T-helper 1 cell treated with Interleukin-12 subunit alpha and Interleukin-12 subunit beta and Interleukin-4 antibody, amounts not matched to agents 30 ng/mL and 1 ng/mL, for 36 hours (primary cell): Measurements from ENCODE around the gene ERICH4. TPM values are rescaled to one million over a fixed set of nuclear protein-coding genes. Genes with fewer than 3 reads are reported as not detected.

Experiments
- intact Hi-C: fragments of 100-400 bp; cut with micrococcal nuclease; formaldehyde crosslinking; loops from one replicate; pipeline ENCODE4 v1.15.1; 2024
- total RNA-seq: library from RNA; stranded (reverse); gene quantifications from 2 replicates; pipeline ENCODE4 v1.2.3, GENCODE V29; 2022

Gene ERICH4
- total RNA-seq, 1 donor from 2014 or later: not detected

DNA sequence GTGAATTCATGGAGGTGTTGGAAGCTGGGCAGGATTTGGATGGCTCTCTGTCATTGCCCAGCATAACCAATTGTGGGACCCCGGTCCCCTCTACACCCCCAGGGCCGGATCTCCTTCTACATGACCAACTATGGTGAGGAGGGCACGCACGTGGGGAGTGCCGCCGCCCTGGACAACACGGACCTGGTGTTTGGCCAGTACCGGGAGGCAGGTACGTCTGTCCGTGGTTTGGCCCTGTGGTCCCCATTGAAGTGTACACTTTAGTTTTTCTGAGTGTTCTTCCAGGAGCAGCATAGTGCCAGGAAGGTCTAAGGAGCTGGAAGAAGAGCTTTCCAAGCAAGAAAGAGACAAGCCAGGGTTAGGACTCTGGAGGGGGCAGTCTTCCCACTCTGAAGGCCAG is 29.0 kb upstream of the ERICH4 start:
- intact Hi-C loops: no loop called here

- intact Hi-C loops: no loop called here
Measured at GRCh38 chr19:41414461-41414860, 28.5 kb upstream of the ERICH4 start.

GRCh38 chr19:41415154-41415571 is 27.8 kb upstream of the ERICH4 start:
- intact Hi-C loops: no loop called here

DNA sequence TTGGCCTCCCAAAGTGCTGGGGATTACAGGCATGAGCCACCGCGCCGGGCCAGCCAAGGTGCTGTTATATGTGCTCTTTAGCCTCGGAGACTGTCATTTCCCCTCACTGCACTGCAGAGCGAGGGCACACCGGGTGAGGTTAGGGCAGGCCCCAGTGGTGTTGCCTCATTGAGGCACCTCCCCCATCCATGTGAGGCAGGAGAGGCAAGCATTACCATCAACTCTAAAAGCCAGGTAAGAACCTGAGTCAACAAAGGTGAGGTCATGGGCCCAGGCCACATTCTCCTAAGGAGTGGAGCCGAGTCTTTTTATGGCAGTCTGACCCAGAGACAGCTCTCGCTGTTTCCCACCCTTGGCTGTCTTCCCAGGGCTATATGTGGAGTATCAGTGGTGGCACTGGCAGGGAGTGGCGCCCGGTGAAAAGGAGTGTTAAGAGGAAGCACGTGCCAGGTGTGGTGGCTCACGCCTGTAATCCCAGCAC is 26.7 kb upstream of the ERICH4 start:
- intact Hi-C loops: no loop called here

- intact Hi-C loops: no loop called here
Measured at GRCh38 chr19:41420101-41420880, 22.7 kb upstream of the ERICH4 start.

DNA sequence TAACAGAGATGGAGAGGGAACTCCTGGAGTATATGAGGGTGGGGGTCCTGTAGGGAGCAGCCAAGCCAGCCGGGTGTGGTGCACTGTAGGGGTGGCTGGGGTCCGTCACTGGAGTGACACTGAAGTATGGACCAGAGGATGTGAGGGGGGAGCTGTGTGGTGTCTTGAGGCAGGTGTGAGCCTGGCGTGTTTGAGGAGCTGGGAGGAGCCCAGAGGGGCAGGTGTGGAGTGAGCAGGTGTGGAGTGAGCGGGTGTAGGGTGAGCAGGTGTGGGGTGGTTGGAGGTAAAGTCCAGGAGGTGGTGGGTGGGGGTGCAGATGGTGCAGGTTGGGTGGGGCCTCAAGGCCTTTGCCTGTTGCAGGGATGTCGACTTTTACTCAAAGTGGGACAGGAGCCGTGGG is 21.6 kb upstream of the ERICH4 start:
- intact Hi-C loops: no loop called here

DNA sequence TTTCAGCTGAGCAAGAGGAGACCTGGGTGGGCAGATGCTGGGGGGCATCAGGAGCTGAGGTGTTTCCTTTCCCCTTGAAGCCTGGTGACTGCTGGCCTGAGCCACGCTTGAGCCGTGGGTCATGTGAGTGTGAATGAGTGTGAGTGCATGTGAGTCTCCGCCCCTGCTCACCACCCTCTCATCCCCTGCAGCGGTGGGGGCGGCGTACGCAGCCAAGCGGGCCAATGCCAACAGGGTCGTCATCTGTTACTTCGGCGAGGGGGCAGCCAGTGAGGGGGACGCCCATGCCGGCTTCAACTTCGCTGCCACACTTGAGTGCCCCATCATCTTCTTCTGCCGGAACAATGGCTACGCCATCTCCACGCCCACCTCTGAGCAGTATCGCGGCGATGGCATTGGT is 21.0 kb upstream of the ERICH4 start:
- intact Hi-C loops: no loop called here

DNA sequence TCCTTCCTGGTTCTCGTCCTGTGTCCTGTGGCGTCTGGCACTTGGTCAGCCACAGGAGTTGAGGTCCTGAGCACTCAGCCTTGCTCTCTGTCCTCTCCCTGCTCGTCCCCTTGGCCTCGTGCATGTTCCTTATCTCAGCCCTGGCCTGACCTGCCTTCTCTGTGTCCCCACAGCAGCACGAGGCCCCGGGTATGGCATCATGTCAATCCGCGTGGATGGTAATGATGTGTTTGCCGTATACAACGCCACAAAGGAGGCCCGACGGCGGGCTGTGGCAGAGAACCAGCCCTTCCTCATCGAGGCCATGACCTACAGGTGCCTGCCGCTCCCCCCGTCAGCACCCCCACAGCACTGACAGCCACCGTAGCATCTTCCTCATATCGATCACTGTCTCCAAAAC is 20.5 kb upstream of the ERICH4 start:
- intact Hi-C loops: no loop called here

DNA sequence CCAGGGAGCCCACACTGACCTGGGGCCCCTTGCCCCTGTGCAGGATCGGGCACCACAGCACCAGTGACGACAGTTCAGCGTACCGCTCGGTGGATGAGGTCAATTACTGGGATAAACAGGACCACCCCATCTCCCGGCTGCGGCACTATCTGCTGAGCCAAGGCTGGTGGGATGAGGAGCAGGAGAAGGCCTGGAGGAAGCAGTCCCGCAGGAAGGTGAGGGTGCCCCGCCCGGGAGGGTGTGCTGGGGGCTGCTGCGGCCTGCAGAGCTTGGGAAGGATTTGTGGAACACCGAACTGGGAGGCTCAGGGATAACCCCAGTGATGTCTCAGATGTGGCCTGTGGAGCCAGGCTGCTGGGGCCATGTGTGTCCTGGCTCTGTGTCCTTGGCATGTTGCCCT is 20.0 kb upstream of the ERICH4 start:
- intact Hi-C loops: no loop called here

GRCh38 chr19:41424335-41425173 is 18.4 kb upstream of the ERICH4 start:
- intact Hi-C loops: no loop called here

DNA sequence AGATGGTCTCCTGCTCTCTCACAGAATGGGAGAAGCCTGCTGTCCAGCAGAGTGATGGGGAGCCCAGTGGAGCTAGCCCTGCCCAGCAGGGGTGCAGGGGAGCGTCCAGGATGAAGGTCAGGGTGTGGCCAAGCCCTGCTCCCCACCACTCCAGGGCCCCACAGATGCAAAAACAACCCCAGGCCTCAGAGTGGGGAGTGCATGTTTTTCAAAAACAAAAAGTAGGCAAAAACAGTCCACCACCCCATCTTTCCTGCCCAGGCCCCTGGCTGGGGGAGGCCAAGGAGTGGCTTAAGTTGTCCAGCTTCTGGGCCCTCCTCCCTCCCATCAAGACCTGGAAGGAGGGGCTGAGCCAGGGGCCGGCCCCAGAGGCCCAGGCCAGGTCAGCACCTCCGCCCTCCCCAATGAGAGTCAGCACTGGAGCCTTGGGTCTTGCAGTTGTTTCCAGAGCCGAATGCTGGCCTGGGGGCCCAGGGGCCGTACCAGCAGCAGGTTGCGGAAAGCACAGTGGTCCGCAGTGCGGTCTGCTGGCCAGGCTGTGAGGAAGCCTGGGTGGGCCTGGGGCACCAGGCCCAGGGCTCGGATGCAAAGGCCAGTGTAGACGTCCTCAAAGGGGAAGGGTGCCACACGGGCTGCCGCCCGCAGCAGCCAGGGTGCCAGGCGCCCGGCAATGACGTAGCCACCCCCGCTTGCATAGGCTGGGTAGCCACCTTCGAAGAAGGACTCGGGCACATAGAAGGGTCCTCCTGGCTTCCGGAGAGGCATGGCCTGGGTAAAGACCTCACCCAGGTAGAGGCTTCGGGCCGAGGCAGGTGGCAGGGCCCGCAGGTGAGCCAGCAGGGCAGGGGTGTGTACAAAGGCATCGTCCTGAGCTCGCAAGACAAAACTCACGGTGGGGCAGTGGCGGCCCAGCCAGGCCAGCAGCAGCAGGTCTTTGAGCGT is 17.5 kb upstream of the ERICH4 start:
- intact Hi-C loops: no loop called here

DNA sequence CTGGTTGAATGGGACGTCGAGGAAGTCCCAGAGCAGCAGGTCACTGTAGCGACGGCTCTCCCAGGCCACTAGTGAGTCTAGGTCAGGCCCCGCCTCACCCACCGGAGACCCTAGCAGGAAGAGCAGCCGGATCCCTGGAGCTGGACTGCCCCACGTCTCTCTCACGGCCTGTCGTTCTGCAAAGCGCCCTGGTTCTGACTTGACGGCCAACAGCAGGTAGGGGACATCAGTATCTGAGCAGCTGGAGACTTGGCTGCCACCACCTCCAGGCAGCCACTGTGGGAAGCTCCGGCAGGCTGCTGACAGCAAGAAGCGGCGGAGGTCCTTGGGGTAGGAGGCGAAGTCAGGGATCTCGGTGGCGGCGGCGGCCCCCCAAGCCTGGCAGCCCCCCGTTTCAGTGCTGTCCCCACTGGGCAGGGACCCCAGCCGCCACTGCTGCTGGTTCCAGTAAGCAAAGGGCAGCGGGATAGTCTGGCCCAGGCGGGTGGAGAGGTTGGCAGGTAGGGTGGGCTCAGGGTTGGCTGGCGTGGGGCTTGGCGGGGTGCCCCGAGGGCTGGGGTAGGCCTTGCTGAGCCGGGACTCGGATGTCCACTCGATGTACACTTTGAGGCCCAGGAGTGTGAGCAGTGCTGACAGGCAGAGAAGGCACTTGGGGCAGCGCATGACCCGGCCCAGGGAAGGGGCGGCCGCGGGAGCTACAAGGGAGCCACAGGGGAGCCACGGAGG is 16.7 kb upstream of the ERICH4 start:
- intact Hi-C loops: no loop called here

DNA sequence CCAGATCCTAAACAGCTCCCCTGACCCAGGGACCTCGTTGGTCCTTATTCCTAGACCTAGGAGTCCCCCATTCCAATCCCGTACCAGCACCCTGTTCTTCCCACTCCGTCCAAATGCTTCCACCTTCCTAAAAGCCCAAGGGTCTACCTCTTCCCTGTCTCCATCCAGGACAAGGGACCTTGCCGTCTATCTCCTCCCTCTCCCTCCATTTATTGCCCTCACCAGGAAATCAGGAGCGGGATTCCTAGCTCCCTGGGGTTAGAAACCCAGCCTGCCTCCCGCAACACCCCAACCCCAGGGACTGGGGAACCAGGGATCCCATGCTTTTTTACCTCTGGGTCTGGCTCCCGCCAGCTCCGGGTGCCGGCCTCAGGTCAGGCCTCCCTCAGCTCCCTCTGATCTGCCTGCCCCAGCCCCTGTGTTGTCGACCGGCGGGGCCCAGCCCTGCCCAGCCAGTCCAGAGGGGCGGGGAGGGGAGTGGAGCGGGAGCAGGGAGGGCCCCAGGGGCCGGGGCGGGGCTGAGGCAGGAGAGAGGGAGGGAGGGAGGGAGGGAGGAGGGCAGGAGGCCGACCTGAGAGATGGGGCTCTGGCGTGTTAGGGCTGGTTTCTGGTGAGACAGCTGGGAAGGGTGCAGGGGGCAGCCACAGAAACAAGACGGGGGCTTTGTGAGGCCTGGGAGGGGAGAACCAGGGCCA is 15.9 kb upstream of the ERICH4 start, which contains the start of gene B3GNT8:
Gene B3GNT8, minus strand, starts transcription at position 423 of the 695 bp plus-strand sequence. CDS start 596 bp downstream, outside the sequence.
- intact Hi-C loops: no loop called here

DNA sequence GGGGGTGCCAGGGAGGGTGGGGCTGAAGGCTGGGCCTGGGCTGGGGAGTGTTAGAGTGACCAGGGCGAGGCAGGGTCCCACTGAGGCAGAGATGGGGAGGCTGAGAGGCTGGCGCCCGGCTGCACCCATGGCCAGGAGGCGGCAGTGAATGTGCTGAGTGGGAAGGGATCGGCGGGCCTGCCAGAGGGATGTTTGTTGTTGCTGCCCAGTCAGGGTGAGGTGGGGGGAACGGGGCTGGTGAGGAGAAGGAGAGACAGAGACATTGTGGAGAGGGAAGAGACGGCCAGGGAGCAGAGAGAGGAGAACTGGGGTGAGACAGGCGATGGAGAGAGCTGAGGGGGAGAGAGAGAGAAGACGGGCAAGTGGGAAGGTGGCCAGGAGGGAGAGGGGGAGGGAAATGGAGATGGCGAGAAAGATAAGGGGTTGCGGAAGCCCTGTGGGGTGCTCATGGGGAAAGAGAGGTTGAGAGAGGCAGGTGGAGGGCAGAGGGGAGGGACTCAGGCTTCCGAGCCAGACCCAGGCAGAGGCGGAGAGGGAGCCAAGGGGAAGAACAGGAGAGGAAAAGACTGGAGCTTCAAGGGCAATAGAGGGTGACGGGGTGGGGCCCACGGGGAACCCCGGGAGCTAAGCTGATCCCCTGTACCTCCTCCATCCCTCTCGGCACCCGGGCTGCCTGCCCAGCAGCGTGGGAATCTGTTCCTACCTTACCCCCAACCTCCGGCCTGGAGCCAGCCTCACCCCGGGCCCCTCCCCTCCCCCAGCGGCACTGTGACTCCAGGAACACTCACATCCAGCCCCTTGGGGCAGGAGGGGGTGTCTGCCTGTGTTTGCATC is 15.1 kb upstream of the ERICH4 start:
- intact Hi-C loops: loop anchor here (1.0 kb wide), 1 partner anchor 11 kb away; the partner anchor contains the start of gene DMAC2

DNA sequence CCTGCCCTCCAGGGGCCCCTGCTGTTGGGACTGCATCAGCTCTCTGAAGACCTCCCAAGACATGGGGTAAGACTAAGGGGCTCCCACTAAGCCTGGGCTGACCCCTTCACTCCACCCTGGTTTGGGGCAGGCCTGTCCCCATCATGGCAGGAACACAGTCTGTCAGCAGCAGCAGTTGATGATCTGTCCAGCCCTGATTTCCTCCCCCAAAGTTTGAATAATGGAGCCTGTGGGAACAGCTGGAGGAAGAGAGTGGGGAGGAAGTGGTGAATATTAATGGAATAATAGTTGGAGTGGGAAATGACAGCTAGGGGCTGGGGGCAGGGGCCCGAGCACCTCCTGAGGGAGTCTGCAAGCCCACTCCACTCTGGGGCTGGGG is 14.5 kb upstream of the ERICH4 start:
- intact Hi-C loops: loop anchor here (1.0 kb wide), 1 partner anchor 11 kb away; the partner anchor contains the start of gene DMAC2

GRCh38 chr19:41430922-41431321 is 12.0 kb upstream of the ERICH4 start:
- intact Hi-C loops: no loop called here

- intact Hi-C loops: no loop called here
Measured at GRCh38 chr19:41431426-41432386, 11.2 kb upstream of the ERICH4 start.

- intact Hi-C loops: no loop called here
Measured at GRCh38 chr19:41433171-41433570, 9.8 kb upstream of the ERICH4 start.
